Thyroid gland (tissue), 4 donors: Measurements from ENCODE around the gene KRT81. TPM values are rescaled to one million over a fixed set of nuclear protein-coding genes. Genes with fewer than 3 reads are reported as not detected.

ENCODE experiments used
- DNase-seq, 2 donors: peaks; one replicate each; pipeline ENCODE4 v3.0.0-alpha.2; 2019
- H3K27ac ChIP-seq, 3 donors: fragments of 200-600 bp; sonication (generic); 1 replicate in 2 of 3; 2 replicates in 1 of 3; pipeline ENCODE4 v1.5.1; 2016 to 2019; ENCODE audit warnings: mild to moderate bottlenecking in 1 of 3, moderate library complexity in 1 of 3
- H3K27me3 ChIP-seq: fragments of 200-600 bp; sonication (generic); one replicate; pipeline ENCODE4 v1.5.1; 2019
- H3K36me3 ChIP-seq, 2 donors: fragments of 200-600 bp; sonication (generic); one replicate each; pipeline ENCODE4 v1.5.1; 2016 to 2019
- H3K4me1 ChIP-seq, 2 donors: fragments of 200-600 bp; sonication (generic); one replicate each; pipeline ENCODE4 v1.5.1; 2017 to 2019
- H3K4me3 ChIP-seq, 3 donors: fragments of 200-600 bp; sonication (generic); replicated peaks in 1 of 3; 1 replicate in 2 of 3; 2 replicates in 1 of 3; pipeline ENCODE4 v1.5.1; 2016; ENCODE audit warnings: mild to moderate bottlenecking in 1 of 3
- H3K9me3 ChIP-seq: fragments of 200-600 bp; sonication (generic); one replicate; pipeline ENCODE4 v1.5.1; 2017
- CTCF ChIP-seq, 6 experiments: fragments of 200-600 bp in 3 of 6; fragments of 450-650 bp in 3 of 6; sonication (generic) in 3 of 6; IDR thresholded peaks; one replicate each; pipeline ENCODE4 v1.5.1; 2016 to 2019; ENCODE audit warnings: antibody characterized with exemption in 6 of 6, mild to moderate bottlenecking in 2 of 6, inconsistent platforms in 1 of 6, moderate library complexity in 1 of 6
- POLR2A ChIP-seq, 2 donors: fragments of 450-650 bp; IDR thresholded peaks; one replicate each; pipeline ENCODE4 v1.6.1; 2017; ENCODE audit warnings: antibody characterized with exemption in 2 of 2, mild to moderate bottlenecking in 2 of 2, moderate library complexity in 1 of 2
- WGBS, 2 donors: methylation state at CpG; one replicate each; pipeline ENCODE4 v1.1.5; 2017; 5-methylcytosine and 5-hydroxymethylcytosine counted together
- intact Hi-C: fragments of 100-400 bp; cut with DNase I; formaldehyde crosslinking; loops from one replicate; pipeline ENCODE4 v1.15.1; 2023
- total RNA-seq, 4 donors: library from RNA; depleted of rRNA; stranded (reverse); fragments of >200 nt; gene quantifications; one replicate each; pipeline ENCODE4 v1.2.3, GENCODE V29; 2016

The KRT81 gene
- total RNA-seq, 4 donors from 2014 or later = 0.11 to 0.71 TPM; not detected in 2

DNA sequence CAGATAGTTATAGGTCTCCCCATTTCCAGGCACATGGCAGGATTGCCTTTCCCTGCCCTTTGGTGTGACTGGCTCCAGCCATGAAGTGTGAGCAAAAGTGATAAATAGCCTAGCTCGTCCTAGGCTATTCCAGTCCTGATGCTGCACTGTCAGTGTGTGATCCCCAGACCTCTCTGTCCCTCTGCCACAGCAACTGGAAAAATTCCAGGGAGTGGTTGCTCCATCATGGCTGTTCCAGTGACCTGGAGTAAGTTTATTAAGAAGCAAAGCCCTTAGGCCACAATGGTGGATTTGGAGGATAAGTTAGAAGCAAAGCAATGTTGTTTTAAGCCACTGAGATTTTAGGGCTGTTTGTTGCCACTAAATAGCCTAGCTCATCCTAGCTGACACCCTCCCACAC is 39.7 kb upstream of the KRT81 start:
- 89 to 94% methylated on average over 1 of the region's 1 CpG for WGBS, 2 donors
- no peak overlapping the region for H3K27ac ChIP-seq
- intact Hi-C loops = no loop called here

DNA sequence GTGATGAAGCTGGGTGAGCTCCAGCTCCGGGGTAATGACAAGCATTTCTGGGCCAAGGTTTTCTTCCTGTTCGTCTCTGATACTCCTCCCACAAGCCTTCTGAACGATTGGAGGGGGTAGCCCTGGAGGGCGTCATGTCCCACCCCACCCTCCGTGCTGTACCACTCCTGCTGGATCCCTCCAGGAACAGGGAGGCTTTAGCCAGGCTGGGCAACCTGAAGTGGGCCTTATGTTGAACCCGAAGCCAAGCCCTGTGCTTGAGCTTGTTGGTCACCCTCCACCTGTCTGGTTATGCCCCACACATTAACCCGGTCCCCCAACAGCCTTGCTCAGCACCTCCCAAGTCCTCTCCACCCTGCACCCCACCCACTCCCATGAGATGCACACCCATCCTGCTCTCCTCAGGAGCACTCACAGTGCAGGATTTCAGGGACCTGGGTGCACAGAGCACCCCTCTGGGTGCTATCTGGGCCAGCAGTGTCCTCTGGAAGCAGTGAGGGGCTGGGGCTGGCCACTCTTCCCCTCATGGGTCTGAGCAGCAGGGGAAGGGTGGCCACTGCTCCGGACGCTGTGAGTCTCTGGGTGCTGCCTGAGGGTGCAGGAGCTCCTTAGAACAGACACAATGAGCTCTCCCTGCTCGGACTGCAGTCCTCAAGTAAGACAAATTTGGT is 36.6 kb upstream of the KRT81 start:
- Histone ChIP-seq H3K9me3 (no peaks in the 10 kb centered on the region), H3K4me1 (peaks cover 6 to 30% of the 10 kb centered on the region in 2 donors), H3K27me3 (no peaks in the 10 kb centered on the region), H3K27ac (no peak overlapping the region), H3K4me3 (no peak overlapping the region), H3K36me3 (no peaks in the 10 kb centered on the region)
- 48 to 77% methylated on average over 6 to 10 of the region's 10 CpGs for WGBS, 2 donors
- TF ChIP-seq POLR2A (IDR thresholded peaks at IDR 0.05) (no peak), CTCF (IDR thresholded peaks at IDR 0.05) (no peak)
- no peak for DNase-seq
- intact Hi-C loops = loop anchor here (5.0 kb wide), 1 partner anchor 171 kb away; no protein-coding TSS in a partner anchor

More for the DNA sequence above, 39.7 kb upstream of the KRT81 start:
- no peak for DNase-seq
- TF ChIP-seq POLR2A (IDR thresholded peaks at IDR 0.05) (no peak), CTCF (IDR thresholded peaks at IDR 0.05) (no peak)
- Histone ChIP-seq H3K4me1 (peaks cover 6 to 30% of the 10 kb centered on the region in 2 donors), H3K9me3 (no peaks in the 10 kb centered on the region), H3K36me3 (no peaks in the 10 kb centered on the region), H3K27me3 (no peaks in the 10 kb centered on the region), H3K4me3 (no peak overlapping the region)

GRCh38 chr12:52327052-52327829 is 35.9 kb upstream of the KRT81 start:
- H3K36me3 ChIP-seq = no peaks in the 10 kb centered on the region
- peaks cover 3 to 22% of the 10 kb centered on the region in 2 donors for H3K4me1 ChIP-seq
- H3K4me3 ChIP-seq = no peak overlapping the region
- no peak overlapping the region for H3K27ac ChIP-seq
- TF ChIP-seq POLR2A (IDR thresholded peaks at IDR 0.05) = no peak
- TF ChIP-seq CTCF (IDR thresholded peaks at IDR 0.05) = peak; percentile 25 to 94 (median 86)
- intact Hi-C loops = loop anchor here (5.0 kb wide), 1 partner anchor 170 kb away; no protein-coding TSS in a partner anchor
- WGBS, 2 donors = 52 to 55% methylated on average over 11 of the region's 11 CpGs
- H3K27me3 ChIP-seq = no peaks in the 10 kb centered on the region
- H3K9me3 ChIP-seq = no peaks in the 10 kb centered on the region
- DNase-seq = peak; percentile 85 to 86

- H3K27ac ChIP-seq = no peak overlapping the region
- H3K4me3 ChIP-seq = no peak overlapping the region
- TF ChIP-seq POLR2A (IDR thresholded peaks at IDR 0.05) (no peak), CTCF (IDR thresholded peaks at IDR 0.05) (no peak)
- H3K27me3 ChIP-seq = no peaks in the 10 kb centered on the region
- H3K9me3 ChIP-seq = no peaks in the 10 kb centered on the region
- DNase-seq = no peak
- intact Hi-C loops = no loop called here
- 98 to 100% methylated on average over 3 of the region's 3 CpGs for WGBS, 2 donors
- no peaks in the 10 kb centered on the region for H3K36me3 ChIP-seq
- H3K4me1 ChIP-seq = peaks cover 7 to 26% of the 10 kb centered on the region in 2 donors
Measured at GRCh38 chr12:52324153-52324444, 32.8 kb upstream of the KRT81 start.
